ENCODE measurements around the gene HCAR1. TPM values are rescaled to one million over a fixed set of nuclear protein-coding genes. Genes with fewer than 3 reads are reported as not detected.
A peak's percentile ranks its signal among the peaks of the same experiment; 100 is the strongest.
"Not testable (repeated sequence)": the region's sequence is repeated elsewhere in the genome, so short reads cannot be mapped to it uniquely, and the experiment has no call there.

The HCAR1 gene
- total RNA-seq, 1 experiment from 2014 or later: 0.04 TPM

DNA sequence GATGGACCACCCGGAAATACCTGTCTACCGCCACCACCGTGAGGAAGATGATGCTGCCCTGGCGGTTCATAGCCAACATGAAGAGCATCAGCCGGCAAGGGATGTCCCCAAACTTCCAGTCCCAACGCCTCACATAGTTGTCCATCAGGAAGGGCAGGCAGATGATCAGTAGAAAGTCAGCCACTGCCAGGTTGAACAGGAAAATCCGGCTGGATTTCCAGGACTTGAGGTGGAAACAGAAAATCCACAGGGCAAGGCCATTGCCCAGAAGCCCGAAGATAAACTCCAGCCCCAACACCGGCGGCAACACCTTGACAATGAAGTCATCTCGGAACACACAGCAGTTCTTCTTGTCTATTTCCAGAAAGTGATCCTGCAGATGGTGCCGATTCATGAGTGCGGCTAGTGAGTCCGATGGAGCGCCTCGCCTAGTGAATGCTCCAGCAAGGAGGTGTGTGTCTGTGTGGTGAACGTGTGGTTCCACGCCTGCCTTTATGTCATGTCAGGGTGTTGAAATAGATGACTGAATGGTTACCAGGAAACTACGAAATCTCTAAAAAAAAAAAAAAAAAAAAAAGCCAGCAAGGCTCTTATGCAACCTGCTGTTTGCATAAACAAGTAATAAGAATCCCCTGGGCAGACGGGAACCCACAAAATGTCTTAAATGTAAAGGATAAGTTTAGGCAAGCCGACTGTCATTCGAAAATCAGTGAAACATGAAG, 27.6 kb downstream of the HCAR1 start, which contains the start of gene HCAR2:
TSS of gene HCAR2 (minus strand) at position 468 of the 722 bp plus-strand sequence. CDS start at position 394, 74 bp downstream.
- H3K27ac Mint-ChIP-seq; H3K9me3 Mint-ChIP-seq; H3K27me3 Mint-ChIP-seq (ENCODE audit: low read depth); H3K4me1 Mint-ChIP-seq; CTCF ChIA-PET; POLR2A ChIA-PET; DNase-seq (ENCODE audit: low spot score); H3K36me3 Mint-ChIP-seq; ATAC-seq; H3K4me3 Mint-ChIP-seq: not testable (repeated sequence)

DNA sequence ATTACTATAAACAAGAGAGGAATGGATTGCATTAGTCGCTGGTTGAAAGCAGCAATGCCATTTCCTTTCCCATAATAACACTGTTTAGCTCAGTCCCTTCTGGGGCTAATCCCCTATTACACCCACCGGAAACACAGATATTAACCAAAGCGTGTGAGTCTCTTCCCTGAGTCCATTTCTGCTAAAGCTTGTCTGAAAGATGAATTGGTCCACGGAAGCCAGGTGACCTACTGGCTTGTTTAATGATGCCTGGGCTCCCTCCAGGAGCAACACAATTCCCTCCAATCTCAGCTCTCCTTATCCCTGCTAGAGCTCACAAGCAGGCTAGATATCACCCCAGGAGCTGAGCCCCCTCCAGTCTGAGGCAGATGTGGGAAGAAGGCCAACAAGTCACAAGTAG, 29.2 kb downstream of the HCAR1 start:
- H3K4me1 Mint-ChIP-seq; POLR2A ChIA-PET; H3K27ac Mint-ChIP-seq; H3K9me3 Mint-ChIP-seq; CTCF ChIA-PET; H3K4me3 Mint-ChIP-seq; ATAC-seq; H3K27me3 Mint-ChIP-seq (ENCODE audit: low read depth); H3K36me3 Mint-ChIP-seq; DNase-seq (ENCODE audit: low spot score): not testable (repeated sequence)

DNA sequence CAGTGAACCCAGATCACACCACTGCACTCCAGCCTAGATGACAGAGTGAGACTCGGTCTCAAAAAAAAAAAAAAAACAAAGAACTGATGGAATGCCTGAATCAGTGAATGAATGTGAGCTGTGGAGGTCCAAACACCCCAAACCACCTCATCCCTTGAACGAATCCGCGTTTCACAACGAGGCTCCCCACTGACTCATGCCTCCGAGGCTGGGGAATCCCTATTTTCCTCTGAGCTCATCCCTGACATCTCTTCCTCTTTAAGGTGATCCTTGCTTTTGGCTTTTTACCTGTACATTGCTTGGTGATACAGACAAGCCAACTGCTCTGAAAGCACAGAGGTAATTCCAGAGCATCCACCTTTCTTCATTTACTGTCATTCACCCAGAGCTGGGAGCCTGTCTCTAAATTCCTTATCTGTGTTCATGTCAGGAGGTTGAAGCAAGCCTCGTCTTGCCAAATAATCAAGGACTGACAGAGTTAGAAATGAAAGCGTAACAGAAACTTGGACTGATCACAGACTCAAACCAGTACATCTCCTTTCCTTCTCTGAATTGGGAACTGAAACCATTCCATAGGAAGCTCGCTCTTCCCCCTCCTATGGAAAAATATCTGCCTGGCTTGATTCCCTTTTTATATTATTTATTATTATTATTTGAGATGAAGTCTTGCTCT, 30.5 kb downstream of the HCAR1 start:
- POLR2A ChIA-PET; H3K27ac Mint-ChIP-seq; H3K9me3 Mint-ChIP-seq; H3K36me3 Mint-ChIP-seq; H3K27me3 Mint-ChIP-seq (ENCODE audit: low read depth); DNase-seq (ENCODE audit: low spot score); H3K4me3 Mint-ChIP-seq; CTCF ChIA-PET; H3K4me1 Mint-ChIP-seq: not testable (repeated sequence)
- ATAC-seq: peak; percentile 71

DNA sequence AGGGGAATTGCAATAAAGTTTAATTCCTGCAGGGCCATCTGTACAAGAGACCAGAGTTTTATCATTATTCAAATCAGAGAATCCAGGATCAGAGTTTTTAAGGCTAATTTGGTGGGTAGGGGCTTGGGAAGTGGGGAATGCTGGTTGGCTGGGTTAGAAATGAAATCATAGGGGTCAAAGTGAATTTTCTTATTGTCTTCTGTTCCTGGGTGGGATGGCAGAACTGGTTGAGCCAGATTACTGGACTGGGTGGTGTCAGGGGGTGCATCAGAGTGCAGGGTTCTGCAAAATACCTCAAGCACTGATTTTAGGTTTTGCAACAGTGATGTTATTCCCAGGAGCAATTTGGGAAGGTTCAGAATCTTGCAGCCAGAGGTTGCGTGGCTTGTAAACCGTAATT, 33.7 kb downstream of the HCAR1 start:
- ATAC-seq; DNase-seq (ENCODE audit: low spot score); H3K4me1 Mint-ChIP-seq; CTCF ChIA-PET; POLR2A ChIA-PET; H3K36me3 Mint-ChIP-seq; H3K27me3 Mint-ChIP-seq (ENCODE audit: low read depth); H3K4me3 Mint-ChIP-seq; H3K9me3 Mint-ChIP-seq; H3K27ac Mint-ChIP-seq: not testable (repeated sequence)

DNA sequence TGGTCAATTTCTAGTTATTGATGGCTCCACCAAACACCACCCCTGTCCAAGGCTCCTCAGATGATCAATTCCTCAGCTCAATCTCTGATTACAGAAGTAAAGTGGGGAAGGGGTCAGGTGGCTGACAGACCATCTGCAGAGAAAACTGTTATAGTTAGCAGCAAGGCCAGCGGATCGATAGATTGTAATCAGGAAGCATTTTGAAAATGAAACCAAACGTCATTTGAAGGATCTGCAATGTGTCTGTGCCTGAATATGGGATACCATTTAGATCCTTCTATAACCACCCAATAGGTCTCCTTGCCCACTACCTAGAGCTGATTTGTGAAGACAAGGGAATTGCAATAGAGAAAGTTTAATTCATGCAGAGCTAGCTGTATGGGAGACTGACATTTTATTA, 39.1 kb downstream of the HCAR1 start:
- Mint-ChIP-seq H3K4me1 (peaks cover 2% of the 10 kb centered on the region; the same call in 1 of the 2 replicates), H3K27me3 (ENCODE audit: low read depth) (peaks cover 8% of the 10 kb centered on the region), H3K9me3 (no peaks in the 10 kb centered on the region), H3K27ac (no peak overlapping the region), H3K4me3 (no peak overlapping the region), H3K36me3 (no peaks in the 10 kb centered on the region)
- ATAC-seq: no peak
- ChIA-PET POLR2A (interaction anchor here (0.5 kb wide), 1 partner anchor 34 kb away, joined by 3 read pairs; no protein-coding TSS in a partner anchor), CTCF (no interaction called here)
- DNase-seq (ENCODE audit: low spot score): no peak
- TF ChIP-seq, protein P1, sequence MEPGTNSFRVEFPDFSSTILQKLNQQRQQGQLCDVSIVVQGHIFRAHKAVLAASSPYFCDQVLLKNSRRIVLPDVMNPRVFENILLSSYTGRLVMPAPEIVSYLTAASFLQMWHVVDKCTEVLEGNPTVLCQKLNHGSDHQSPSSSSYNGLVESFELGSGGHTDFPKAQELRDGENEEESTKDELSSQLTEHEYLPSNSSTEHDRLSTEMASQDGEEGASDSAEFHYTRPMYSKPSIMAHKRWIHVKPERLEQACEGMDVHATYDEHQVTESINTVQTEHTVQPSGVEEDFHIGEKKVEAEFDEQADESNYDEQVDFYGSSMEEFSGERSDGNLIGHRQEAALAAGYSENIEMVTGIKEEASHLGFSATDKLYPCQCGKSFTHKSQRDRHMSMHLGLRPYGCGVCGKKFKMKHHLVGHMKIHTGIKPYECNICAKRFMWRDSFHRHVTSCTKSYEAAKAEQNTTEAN (CRISPR knock-in tag; IDR thresholded peaks at IDR 0.05): no peak
- TF ChIP-seq, protein P2, sequence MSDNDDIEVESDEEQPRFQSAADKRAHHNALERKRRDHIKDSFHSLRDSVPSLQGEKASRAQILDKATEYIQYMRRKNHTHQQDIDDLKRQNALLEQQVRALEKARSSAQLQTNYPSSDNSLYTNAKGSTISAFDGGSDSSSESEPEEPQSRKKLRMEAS (CRISPR knock-in tag; IDR thresholded peaks at IDR 0.05): no peak
- TF ChIP-seq, protein P3, sequence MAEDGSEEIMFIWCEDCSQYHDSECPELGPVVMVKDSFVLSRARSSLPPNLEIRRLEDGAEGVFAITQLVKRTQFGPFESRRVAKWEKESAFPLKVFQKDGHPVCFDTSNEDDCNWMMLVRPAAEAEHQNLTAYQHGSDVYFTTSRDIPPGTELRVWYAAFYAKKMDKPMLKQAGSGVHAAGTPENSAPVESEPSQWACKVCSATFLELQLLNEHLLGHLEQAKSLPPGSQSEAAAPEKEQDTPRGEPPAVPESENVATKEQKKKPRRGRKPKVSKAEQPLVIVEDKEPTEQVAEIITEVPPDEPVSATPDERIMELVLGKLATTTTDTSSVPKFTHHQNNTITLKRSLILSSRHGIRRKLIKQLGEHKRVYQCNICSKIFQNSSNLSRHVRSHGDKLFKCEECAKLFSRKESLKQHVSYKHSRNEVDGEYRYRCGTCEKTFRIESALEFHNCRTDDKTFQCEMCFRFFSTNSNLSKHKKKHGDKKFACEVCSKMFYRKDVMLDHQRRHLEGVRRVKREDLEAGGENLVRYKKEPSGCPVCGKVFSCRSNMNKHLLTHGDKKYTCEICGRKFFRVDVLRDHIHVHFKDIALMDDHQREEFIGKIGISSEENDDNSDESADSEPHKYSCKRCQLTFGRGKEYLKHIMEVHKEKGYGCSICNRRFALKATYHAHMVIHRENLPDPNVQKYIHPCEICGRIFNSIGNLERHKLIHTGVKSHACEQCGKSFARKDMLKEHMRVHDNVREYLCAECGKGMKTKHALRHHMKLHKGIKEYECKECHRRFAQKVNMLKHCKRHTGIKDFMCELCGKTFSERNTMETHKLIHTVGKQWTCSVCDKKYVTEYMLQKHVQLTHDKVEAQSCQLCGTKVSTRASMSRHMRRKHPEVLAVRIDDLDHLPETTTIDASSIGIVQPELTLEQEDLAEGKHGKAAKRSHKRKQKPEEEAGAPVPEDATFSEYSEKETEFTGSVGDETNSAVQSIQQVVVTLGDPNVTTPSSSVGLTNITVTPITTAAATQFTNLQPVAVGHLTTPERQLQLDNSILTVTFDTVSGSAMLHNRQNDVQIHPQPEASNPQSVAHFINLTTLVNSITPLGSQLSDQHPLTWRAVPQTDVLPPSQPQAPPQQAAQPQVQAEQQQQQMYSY (CRISPR knock-in tag; IDR thresholded peaks at IDR 0.05): no peak
- TF ChIP-seq ZNF232 (CRISPR knock-in tag; IDR thresholded peaks at IDR 0.05) (no peak), EMX1 (CRISPR knock-in tag; IDR thresholded peaks at IDR 0.05) (no peak), ZNF219 (CRISPR knock-in tag; IDR thresholded peaks at IDR 0.05; ENCODE audit: borderline replicate concordance) (no peak), SOX15 (CRISPR knock-in tag; IDR thresholded peaks at IDR 0.05) (no peak), ZNF121 (CRISPR knock-in tag; IDR thresholded peaks at IDR 0.05) (no peak), TP53 (CRISPR knock-in tag; IDR thresholded peaks at IDR 0.05) (no peak)
- TF ChIP-seq, protein P4, sequence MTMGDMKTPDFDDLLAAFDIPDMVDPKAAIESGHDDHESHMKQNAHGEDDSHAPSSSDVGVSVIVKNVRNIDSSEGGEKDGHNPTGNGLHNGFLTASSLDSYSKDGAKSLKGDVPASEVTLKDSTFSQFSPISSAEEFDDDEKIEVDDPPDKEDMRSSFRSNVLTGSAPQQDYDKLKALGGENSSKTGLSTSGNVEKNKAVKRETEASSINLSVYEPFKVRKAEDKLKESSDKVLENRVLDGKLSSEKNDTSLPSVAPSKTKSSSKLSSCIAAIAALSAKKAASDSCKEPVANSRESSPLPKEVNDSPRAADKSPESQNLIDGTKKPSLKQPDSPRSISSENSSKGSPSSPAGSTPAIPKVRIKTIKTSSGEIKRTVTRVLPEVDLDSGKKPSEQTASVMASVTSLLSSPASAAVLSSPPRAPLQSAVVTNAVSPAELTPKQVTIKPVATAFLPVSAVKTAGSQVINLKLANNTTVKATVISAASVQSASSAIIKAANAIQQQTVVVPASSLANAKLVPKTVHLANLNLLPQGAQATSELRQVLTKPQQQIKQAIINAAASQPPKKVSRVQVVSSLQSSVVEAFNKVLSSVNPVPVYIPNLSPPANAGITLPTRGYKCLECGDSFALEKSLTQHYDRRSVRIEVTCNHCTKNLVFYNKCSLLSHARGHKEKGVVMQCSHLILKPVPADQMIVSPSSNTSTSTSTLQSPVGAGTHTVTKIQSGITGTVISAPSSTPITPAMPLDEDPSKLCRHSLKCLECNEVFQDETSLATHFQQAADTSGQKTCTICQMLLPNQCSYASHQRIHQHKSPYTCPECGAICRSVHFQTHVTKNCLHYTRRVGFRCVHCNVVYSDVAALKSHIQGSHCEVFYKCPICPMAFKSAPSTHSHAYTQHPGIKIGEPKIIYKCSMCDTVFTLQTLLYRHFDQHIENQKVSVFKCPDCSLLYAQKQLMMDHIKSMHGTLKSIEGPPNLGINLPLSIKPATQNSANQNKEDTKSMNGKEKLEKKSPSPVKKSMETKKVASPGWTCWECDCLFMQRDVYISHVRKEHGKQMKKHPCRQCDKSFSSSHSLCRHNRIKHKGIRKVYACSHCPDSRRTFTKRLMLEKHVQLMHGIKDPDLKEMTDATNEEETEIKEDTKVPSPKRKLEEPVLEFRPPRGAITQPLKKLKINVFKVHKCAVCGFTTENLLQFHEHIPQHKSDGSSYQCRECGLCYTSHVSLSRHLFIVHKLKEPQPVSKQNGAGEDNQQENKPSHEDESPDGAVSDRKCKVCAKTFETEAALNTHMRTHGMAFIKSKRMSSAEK (CRISPR knock-in tag; IDR thresholded peaks at IDR 0.05; ENCODE audit: borderline replicate concordance): no peak
